OCI-LY7 (cell line): Measurements from ENCODE around the gene KRT12.

Experiments used
- CTCF ChIP-seq: fragments of 200-600 bp; sonication (generic); conservative IDR thresholded peaks from 2 replicates; pipeline ENCODE4 v1.5.1; 2014; ENCODE audit warnings: mild to moderate bottlenecking, antibody characterized with exemption, low read length, moderate library complexity, mixed read lengths
- EZH2phosphoT487 ChIP-seq: fragments of 200-600 bp; sonication (generic); IDR thresholded peaks from 2 replicates; pipeline ENCODE4 v1.6.1; 2018; ENCODE audit warnings: low read depth, borderline replicate concordance, mild to moderate bottlenecking, mixed run types, antibody characterized with exemption, low read length, moderate library complexity, mixed read lengths

GRCh38 chr17:40822132-40822812 is 44.8 kb downstream of the KRT12 start, which contains the start of gene KRT10:
- TF ChIP-seq CTCF (no peak), EZH2phosphoT487 (no peak)
